ENCODE measurements around the gene CCDC70. TPM values are rescaled to one million over a fixed set of nuclear protein-coding genes. Genes with fewer than 3 reads are reported as not detected.

The CCDC70 gene
- total RNA-seq, 1 donor from 2014 or later = not detected

DNA sequence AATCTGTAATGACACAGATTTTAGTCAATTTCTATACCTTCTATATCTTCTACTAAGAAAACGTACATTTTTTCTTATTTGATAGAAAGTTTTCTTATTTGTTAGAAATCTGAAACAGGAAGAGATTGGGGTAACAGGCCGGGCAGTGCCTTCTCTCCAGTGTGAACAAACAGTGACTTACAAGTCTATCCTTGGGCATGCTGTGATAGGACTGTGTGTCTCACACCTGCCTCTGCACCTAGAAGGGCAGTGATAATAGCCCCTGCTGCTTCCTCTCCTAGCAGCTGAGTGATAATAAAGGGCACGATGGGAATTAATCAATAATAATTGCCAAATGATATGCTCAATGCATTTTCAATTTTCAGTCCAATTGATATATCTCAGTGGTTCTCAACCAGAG lies 18.2 kb upstream of the CCDC70 start:
- DNase-seq (ENCODE audit: low spot score) = no peak
- TF ChIP-seq, protein P1, sequence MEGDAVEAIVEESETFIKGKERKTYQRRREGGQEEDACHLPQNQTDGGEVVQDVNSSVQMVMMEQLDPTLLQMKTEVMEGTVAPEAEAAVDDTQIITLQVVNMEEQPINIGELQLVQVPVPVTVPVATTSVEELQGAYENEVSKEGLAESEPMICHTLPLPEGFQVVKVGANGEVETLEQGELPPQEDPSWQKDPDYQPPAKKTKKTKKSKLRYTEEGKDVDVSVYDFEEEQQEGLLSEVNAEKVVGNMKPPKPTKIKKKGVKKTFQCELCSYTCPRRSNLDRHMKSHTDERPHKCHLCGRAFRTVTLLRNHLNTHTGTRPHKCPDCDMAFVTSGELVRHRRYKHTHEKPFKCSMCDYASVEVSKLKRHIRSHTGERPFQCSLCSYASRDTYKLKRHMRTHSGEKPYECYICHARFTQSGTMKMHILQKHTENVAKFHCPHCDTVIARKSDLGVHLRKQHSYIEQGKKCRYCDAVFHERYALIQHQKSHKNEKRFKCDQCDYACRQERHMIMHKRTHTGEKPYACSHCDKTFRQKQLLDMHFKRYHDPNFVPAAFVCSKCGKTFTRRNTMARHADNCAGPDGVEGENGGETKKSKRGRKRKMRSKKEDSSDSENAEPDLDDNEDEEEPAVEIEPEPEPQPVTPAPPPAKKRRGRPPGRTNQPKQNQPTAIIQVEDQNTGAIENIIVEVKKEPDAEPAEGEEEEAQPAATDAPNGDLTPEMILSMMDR (IDR thresholded peaks at IDR 0.05; ENCODE audit: unreplicated experiment) = no peak
- peaks cover 12% of the 10 kb centered on the region for H3K4me1 Mint-ChIP-seq (ENCODE audit: unreplicated experiment)
- H3K9me3 Mint-ChIP-seq (ENCODE audit: unreplicated experiment) = no peaks in the 10 kb centered on the region
- no peak overlapping the region for H3K4me3 Mint-ChIP-seq (ENCODE audit: unreplicated experiment)
- H3K27ac Mint-ChIP-seq (ENCODE audit: unreplicated experiment) = no peak overlapping the region
- no peaks in the 10 kb centered on the region for H3K27me3 Mint-ChIP-seq (ENCODE audit: unreplicated experiment)
- H3K36me3 Mint-ChIP-seq (ENCODE audit: low read depth, unreplicated experiment) = no peaks in the 10 kb centered on the region

DNA sequence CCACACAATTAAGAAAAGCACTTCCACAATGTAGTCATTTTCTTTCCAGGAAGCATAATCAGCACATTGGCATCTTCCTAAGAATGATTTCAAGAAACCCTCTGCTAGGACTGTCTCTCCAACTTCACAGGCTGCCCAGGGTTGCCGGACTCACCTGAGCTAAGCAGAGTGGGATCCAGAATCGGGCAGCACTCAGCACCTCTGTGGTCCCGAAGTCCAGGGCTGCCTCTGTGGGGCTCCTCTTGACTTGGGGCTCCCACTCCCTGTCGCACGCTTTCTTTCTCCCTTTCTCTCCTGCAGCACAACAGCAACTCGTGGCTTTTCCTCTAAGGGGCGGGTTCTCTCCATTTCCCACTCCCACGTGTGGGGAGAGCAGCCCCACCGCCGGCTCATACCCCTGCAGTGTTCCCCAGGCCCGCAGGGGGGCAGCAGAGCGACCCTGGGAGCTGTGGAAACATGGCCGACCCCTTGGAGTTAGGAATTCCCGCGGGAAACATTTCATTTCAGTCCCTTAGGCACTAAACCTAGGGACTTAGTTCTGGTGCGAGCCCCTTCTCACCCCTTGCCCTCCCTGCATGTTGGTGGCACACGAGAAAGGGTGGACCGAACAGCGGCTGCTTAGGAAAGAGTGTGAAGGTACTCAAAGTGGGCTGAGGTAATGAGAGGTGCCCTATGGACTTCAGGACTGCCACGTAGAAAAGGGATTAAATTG lies 16.8 kb upstream of the CCDC70 start, which contains the start of gene TMEM272:
Gene TMEM272, minus strand, starts transcription at position 316 of the 712 bp plus-strand sequence. CDS start 6,647 bp downstream, outside the sequence.
- peak within 1 kb of the TSS; percentile 58 for H3K4me3 Mint-ChIP-seq (ENCODE audit: unreplicated experiment)
- no peaks in the 10 kb centered on the region for H3K9me3 Mint-ChIP-seq (ENCODE audit: unreplicated experiment)
- TF ChIP-seq, protein P1 (IDR thresholded peaks at IDR 0.05; ENCODE audit: unreplicated experiment) = peak; percentile 83
- H3K27ac Mint-ChIP-seq (ENCODE audit: unreplicated experiment) = no peak within 1 kb of the TSS
- DNase-seq (ENCODE audit: low spot score) = peak; percentile 85
- no peaks in the 10 kb centered on the region for H3K27me3 Mint-ChIP-seq (ENCODE audit: unreplicated experiment)
- peaks cover 12% of the 10 kb centered on the region for H3K4me1 Mint-ChIP-seq (ENCODE audit: unreplicated experiment)
- no peaks in the 10 kb centered on the region for H3K36me3 Mint-ChIP-seq (ENCODE audit: low read depth, unreplicated experiment)

DNA sequence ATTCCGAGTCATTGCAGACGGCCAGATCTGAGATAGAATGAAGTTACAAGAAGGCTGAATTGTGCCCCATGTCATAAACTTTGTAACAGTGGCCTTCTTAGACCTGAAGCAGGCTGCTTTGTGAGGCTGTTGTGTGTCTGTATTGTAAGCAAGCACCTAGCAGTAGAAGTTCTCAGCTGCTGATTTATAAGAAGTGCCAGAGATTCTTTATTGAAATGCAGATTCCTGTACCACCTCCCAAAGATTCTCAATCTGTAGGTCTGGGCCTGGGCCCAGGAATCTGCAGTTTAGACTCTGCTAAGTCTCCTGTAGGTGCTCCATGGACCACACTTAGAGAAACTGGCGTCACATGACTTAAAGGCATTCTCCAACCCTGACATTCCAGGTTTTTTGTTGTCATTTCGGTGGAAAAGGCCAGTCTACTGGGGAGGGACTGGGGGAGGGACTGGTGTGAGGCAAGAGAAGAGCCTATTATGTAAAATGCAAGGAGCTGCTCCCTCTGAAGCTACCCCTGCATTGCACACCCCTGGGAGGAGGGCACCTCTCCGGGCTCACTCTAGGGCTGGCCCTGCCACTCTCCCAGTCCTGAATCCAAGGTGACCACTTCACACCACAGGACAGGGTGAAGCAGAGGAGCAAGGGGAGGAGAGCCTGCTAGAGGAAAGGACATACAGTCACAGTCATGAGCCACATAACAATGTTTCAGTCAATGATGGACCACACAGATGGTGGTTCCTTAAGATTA lies 16.0 kb upstream of the CCDC70 start:
- Mint-ChIP-seq H3K4me3 (ENCODE audit: unreplicated experiment) (no peak overlapping the region), H3K27ac (ENCODE audit: unreplicated experiment) (no peak overlapping the region), H3K4me1 (ENCODE audit: unreplicated experiment) (peaks cover 12% of the 10 kb centered on the region), H3K9me3 (ENCODE audit: unreplicated experiment) (no peaks in the 10 kb centered on the region), H3K36me3 (ENCODE audit: low read depth, unreplicated experiment) (no peaks in the 10 kb centered on the region), H3K27me3 (ENCODE audit: unreplicated experiment) (no peaks in the 10 kb centered on the region)
- TF ChIP-seq, protein P1 (IDR thresholded peaks at IDR 0.05; ENCODE audit: unreplicated experiment) = no peak
- DNase-seq (ENCODE audit: low spot score) = no peak

DNA sequence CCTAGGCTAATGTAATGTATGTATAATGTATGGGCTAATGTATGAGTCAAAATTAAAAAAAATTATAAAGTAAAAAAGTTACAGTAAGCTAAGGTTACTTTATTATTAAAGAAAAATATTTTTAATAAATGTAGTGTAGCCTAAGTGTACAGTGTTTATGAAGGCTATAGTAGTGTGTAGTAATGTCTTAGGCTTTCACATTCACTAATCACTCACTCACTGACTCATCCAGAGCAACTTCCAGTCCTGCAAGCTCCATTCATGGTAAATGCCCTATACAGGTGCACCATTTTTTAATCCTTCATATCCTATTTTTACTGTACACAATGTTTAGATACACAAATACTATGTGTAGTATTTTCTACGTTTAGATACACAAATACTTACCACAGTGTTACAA lies 15.0 kb upstream of the CCDC70 start:
- TF ChIP-seq, protein P1 (IDR thresholded peaks at IDR 0.05; ENCODE audit: unreplicated experiment) = no peak
- Mint-ChIP-seq H3K27me3 (ENCODE audit: unreplicated experiment) (no peaks in the 10 kb centered on the region), H3K27ac (ENCODE audit: unreplicated experiment) (no peak overlapping the region), H3K4me1 (ENCODE audit: unreplicated experiment) (peaks cover 12% of the 10 kb centered on the region), H3K36me3 (ENCODE audit: low read depth, unreplicated experiment) (no peaks in the 10 kb centered on the region), H3K4me3 (ENCODE audit: unreplicated experiment) (no peak overlapping the region), H3K9me3 (ENCODE audit: unreplicated experiment) (no peaks in the 10 kb centered on the region)
- DNase-seq (ENCODE audit: low spot score) = no peak

DNA sequence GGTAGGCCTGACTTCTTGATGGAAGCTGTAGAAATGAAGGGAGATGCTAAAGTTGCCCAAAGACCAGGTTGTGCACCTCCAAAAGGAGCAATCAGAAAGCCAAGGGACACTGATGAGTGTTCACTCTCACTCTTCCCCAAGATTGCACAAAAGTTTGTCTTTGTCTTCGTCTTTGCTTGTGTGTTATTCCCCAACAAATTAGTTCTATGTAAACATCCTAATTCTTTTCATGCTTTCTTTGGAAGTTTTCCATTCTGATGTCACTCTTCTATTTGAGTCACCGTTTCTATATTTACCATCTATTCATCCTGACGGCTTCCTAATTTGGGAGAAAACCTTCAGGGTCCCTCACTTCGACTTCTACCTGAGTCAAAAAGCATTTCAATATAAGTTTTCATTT lies 13.1 kb upstream of the CCDC70 start:
- TF ChIP-seq, protein P1 (IDR thresholded peaks at IDR 0.05; ENCODE audit: unreplicated experiment) = no peak
- Mint-ChIP-seq H3K4me3 (ENCODE audit: unreplicated experiment) (no peak overlapping the region), H3K27ac (ENCODE audit: unreplicated experiment) (no peak overlapping the region), H3K27me3 (ENCODE audit: unreplicated experiment) (no peaks in the 10 kb centered on the region), H3K36me3 (ENCODE audit: low read depth, unreplicated experiment) (no peaks in the 10 kb centered on the region), H3K9me3 (ENCODE audit: unreplicated experiment) (no peaks in the 10 kb centered on the region), H3K4me1 (ENCODE audit: unreplicated experiment) (peaks cover 12% of the 10 kb centered on the region)
- DNase-seq (ENCODE audit: low spot score) = no peak
